Measurements from ENCODE around the gene VSIG1.

- TF ChIP-seq CTCF (IDR thresholded peaks at IDR 0.05) (no peak), MEF2A (IDR thresholded peaks at IDR 0.05; ENCODE audit: borderline replicate concordance, low read depth) (no peak), YY1 (IDR thresholded peaks at IDR 0.05; ENCODE audit: low read depth) (no peak)
These were observed 44.1 kb upstream of the VSIG1 start for GRCh38 chrX:108000751-108001150.

Data from SK-N-SH (cell line).